T-cell (primary cell): ENCODE data around the gene BUD23. TPM values are rescaled to one million over a fixed set of nuclear protein-coding genes. Genes with fewer than 3 reads are reported as not detected.
A peak's percentile ranks its signal among the peaks of the same experiment; 100 is the strongest.

Experiments used
- ATAC-seq, 4 experiments: fragments of 200-7000 bp in 3 of 4; fragments of 150-1000 bp in 1 of 4; cut with Tn5 transposase; replicated peaks in 1 of 4; 1 replicate in 3 of 4; 2 replicates in 1 of 4; pipeline ENCODE4 v1.10.0; 2021; ENCODE audit warnings: moderate library complexity in 3 of 4, mild to moderate bottlenecking in 2 of 4, moderate number of reproducible peaks in 1 of 4
- CTCF ChIA-PET, 2 donors: fragments of 300-600 bp; sonication (Branson Sonifier 250); formaldehyde crosslinking; loops; one replicate each; lab custom pipeline; 2022; ENCODE audit warnings: antibody characterized with exemption in 2 of 2; lab: Charles Lee
- POLR2A ChIA-PET, 2 donors: fragments of 300-600 bp; sonication (Branson Sonifier 250); formaldehyde crosslinking; loops; one replicate each; lab custom pipeline; 2022; ENCODE audit warnings: antibody characterized with exemption in 2 of 2; lab: Charles Lee
- DNase-seq, 35 experiments: peaks; one replicate each; pipeline versions ENCODE4 v3.0.0 to v3.0.0-alpha.2; 2013 to 2023
- H3K27ac ChIP-seq: one replicate; pipeline ENCODE4 v1.5.1; 2013; ENCODE audit warnings: low read length
- H3K27me3 ChIP-seq, 2 experiments: replicated peaks in 1 of 2; 1 replicate in 1 of 2; 2 replicates in 1 of 2; pipeline versions ENCODE4 v1.6.1 to v1.7.0; 2013; ENCODE audit warnings: low read length in 1 of 2, mixed read lengths in 1 of 2; ENCODE audit not compliant: control insufficient read depth in 2 of 2, insufficient read depth in 2 of 2; ENCODE audit errors: extremely low read depth in 1 of 2
- H3K36me3 ChIP-seq, 2 donors: 1 replicate in 1 of 2; 2 replicates in 1 of 2; pipeline versions ENCODE4 v1.6.1 to v1.7.0; 2013; ENCODE audit warnings: low read length in 1 of 2; ENCODE audit not compliant: control insufficient read depth in 2 of 2, insufficient read depth in 1 of 2; ENCODE audit errors: extremely low read depth in 1 of 2
- H3K4me1 ChIP-seq, 2 experiments: 1 replicate in 1 of 2; 2 replicates in 1 of 2; pipeline versions ENCODE4 v1.6.1 to v1.7.0; 2013; ENCODE audit warnings: low read length in 2 of 2, mixed read lengths in 1 of 2; ENCODE audit not compliant: insufficient read depth in 2 of 2, control insufficient read depth in 1 of 2; ENCODE audit errors: extremely low read depth in 1 of 2
- H3K4me3 ChIP-seq, 2 donors: 1 replicate in 1 of 2; 2 replicates in 1 of 2; pipeline versions ENCODE4 v1.5.1 to v1.7.0; 2013; ENCODE audit warnings: mild to moderate bottlenecking in 2 of 2, low read length in 1 of 2, moderate library complexity in 1 of 2; ENCODE audit not compliant: control insufficient read depth in 1 of 2; ENCODE audit errors: extremely low read depth in 1 of 2
- H3K9me3 ChIP-seq: 2 replicates; pipeline ENCODE4 v1.7.0; 2013
- H3K27ac Mint-ChIP-seq, 2 donors: one replicate each; pipeline ENCODE4 v1.8.0; 2020 to 2021; ENCODE audit warnings: mild to moderate bottlenecking in 2 of 2, mixed read lengths in 2 of 2
- H3K27me3 Mint-ChIP-seq, 2 donors: one replicate each; pipeline ENCODE4 v1.8.0; 2021 to 2022; ENCODE audit warnings: mixed read lengths in 2 of 2
- H3K36me3 Mint-ChIP-seq: one replicate; pipeline ENCODE4 v1.8.0; 2021; ENCODE audit warnings: mixed read lengths
- H3K4me1 Mint-ChIP-seq, 3 donors: one replicate each; pipeline ENCODE4 v1.8.0; 2020 to 2022; ENCODE audit warnings: mixed read lengths in 3 of 3, mild to moderate bottlenecking in 1 of 3
- H3K4me3 Mint-ChIP-seq, 3 donors: one replicate each; pipeline ENCODE4 v1.8.0; 2020 to 2022; ENCODE audit warnings: mild to moderate bottlenecking in 3 of 3, mixed read lengths in 3 of 3, moderate library complexity in 3 of 3
- H3K9me3 Mint-ChIP-seq, 3 donors: one replicate each; pipeline ENCODE4 v1.8.0; 2020 to 2022; ENCODE audit warnings: mixed read lengths in 3 of 3
- WGBS: methylation state at CpG from one replicate; pipeline ENCODE4 v1.1.5; 2013; ENCODE audit warnings: missing lambda C conversion rate; ENCODE audit not compliant: insufficient coverage; 5-methylcytosine and 5-hydroxymethylcytosine counted together
- total RNA-seq, 35 experiments: library from RNA in 6 of 35; stranded (reverse) in 6 of 35; fragments of 120-200 nt in 1 of 35; gene quantifications; one replicate each; pipeline versions ENCODE4 v1.2.1 to v1.2.4 and lab custom pipeline; 2013 to 2026

BUD23 gene
- total RNA-seq (10 to 100 TPM; 66.9 to 90.0 (median 71.2) TPM), total RNA-seq (lab: John Stamatoyannopoulos, UW) (33.0 to 124 (median 51.3) reads per million in 29 experiments)
- 43.1 TPM for total RNA-seq (2013)

DNA sequence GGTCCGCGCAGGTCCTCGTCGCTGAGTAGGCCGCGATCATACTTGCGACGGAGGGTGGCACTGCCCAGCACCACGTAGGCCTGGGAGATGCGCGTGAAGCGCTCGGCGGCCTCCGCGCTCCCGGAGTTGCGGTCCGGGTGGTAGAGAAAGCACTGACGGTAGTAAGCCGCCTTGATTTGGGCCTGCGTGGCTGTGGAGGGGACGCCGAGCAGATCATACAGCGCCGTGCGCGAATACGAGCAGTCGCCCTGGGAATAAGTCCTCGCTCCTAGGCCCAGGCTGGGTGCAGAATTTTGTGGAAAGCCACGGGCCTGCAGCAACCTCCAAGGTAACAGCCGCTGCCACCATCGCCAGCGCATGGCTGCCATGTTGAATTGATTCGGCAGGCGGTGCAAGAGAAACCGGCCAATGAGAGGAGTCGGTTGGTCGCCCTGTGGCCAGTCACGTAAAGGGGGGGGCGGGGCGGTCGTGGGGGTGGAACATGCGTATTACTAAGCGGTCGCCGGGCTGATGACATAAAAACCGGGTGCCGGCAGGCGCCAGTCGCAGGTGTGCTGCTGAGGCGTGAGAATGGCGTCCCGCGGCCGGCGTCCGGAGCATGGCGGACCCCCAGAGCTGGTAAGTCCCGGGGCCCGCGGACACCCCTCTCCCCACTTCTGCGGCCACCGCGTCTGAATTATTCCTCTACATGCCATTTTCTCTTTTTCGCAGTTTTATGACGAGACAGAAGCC lies at the start of gene BUD23, which contains the start of gene DNAJC30:
Gene BUD23 (plus strand): TSS at position 542 of the 732 bp plus-strand sequence. CDS start 29 bp downstream, at position 571.
Gene DNAJC30 (minus strand): TSS at position 398 of the 732 bp plus-strand sequence. CDS start 30 bp downstream, at position 368.
- H3K27ac Mint-ChIP-seq = peak within 1 kb of the TSS; percentile 90 to 94
- no peaks in the 10 kb centered on the region for H3K9me3 Mint-ChIP-seq
- CTCF ChIA-PET = no interaction called here
- peaks cover 28 to 46% (median 44%) of the 10 kb centered on the region in 3 donors for H3K4me1 Mint-ChIP-seq
- Histone ChIP-seq H3K9me3 (no peaks in the 10 kb centered on the region), H3K4me1 (peaks cover 13 to 45% of the 10 kb centered on the region in 2 experiments), H3K36me3 (peaks cover 8 to 43% of the 10 kb centered on the region in 2 donors), H3K27ac (peak within 1 kb of the TSS; percentile 87), H3K4me3 (peak within 1 kb of the TSS; percentile 68 to 98), H3K27me3 (no peaks in the 10 kb centered on the region)
- H3K4me3 Mint-ChIP-seq = peak within 1 kb of the TSS; percentile 94 to 99 (median 96)
- no peaks in the 10 kb centered on the region for H3K27me3 Mint-ChIP-seq
- WGBS = under 1% methylated on average over 61 of the region's 68 CpGs
- ATAC-seq (peak; percentile 97 to 98 (median 98)), DNase-seq (peak; percentile 85 to 99 (median 96))
- POLR2A ChIA-PET = no interaction called here
- H3K36me3 Mint-ChIP-seq = peaks cover 22% of the 10 kb centered on the region

DNA sequence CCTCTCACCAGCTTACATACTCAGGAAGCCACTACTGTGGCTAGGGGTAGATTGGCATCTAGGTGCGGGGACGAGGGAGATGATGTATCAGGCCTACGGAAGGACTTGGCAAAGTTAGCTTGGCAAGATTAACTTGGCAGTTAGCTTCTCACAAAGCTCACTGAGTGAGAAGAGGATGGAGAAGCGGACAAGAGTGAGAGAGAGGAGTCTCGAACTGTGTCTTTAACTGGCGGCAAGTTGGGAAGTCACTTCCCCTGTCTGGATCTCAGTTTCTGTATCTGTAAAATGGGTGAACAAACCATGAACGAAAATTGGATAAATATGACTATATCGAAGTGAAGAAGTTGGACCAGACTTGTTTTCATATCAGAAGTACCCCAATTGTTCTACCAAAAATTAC lies 49.6 kb upstream of the BUD23 start:
- Histone ChIP-seq H3K27ac (no peak overlapping the region), H3K36me3 (no peaks in the 10 kb centered on the region), H3K4me1 (no peaks in the 10 kb centered on the region), H3K4me3 (no peak overlapping the region), H3K9me3 (no peaks in the 10 kb centered on the region), H3K27me3 (peaks cover 3 to 47% of the 10 kb centered on the region in 2 experiments)
- H3K4me3 Mint-ChIP-seq = no peak overlapping the region
- no peak overlapping the region for H3K27ac Mint-ChIP-seq
- ATAC-seq (no peak), DNase-seq (no peak)
- ChIA-PET POLR2A (no interaction called here), CTCF (no interaction called here)
- no peaks in the 10 kb centered on the region for H3K36me3 Mint-ChIP-seq
- peaks cover 27 to 43% of the 10 kb centered on the region in 2 donors for H3K27me3 Mint-ChIP-seq
- H3K4me1 Mint-ChIP-seq = no peaks in the 10 kb centered on the region
- WGBS = 85% methylated on average over 5 of the region's 8 CpGs
- no peaks in the 10 kb centered on the region for H3K9me3 Mint-ChIP-seq

DNA sequence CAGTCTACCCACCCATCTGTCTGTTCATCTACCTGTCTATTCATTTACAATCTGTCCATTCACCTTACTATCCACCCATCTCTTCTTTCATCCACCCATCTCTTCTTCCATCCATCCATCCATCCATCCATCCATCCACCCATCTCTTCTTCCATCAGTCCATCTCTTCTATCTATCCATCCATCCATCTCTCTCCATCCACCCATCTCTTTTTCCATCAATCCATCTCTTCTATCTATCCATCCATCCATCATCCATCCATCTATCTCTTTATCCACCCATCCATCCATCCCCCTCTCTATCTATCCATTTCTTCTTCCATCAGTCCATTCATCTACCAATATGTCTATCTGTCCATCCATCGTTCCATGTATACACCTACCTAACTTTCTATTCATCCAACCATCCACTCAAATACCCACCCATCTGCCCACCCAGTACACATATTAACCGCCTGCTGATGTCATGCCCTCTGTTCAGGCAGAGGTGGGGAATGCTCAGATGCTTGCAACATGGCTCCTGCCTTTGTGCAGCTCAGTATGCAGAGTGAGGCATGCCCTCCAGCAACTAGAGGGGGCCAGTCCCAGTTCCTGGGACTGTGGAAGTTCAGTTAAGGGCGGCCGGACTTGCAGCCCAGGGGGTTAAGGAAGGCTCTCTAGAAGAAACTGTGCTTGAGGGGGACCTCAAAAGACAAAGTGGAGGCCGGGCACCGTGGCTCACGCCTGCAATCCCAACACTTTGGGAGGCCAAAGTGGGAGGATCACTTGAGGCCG lies 47.8 kb upstream of the BUD23 start:
- Mint-ChIP-seq H3K27ac (no peak overlapping the region), H3K27me3 (peaks cover 21 to 38% of the 10 kb centered on the region in 2 donors), H3K9me3 (no peaks in the 10 kb centered on the region), H3K4me3 (no peak overlapping the region), H3K4me1 (no peaks in the 10 kb centered on the region), H3K36me3 (no peaks in the 10 kb centered on the region)
- ChIA-PET POLR2A (interaction anchor here in 1 of 2 donors (0.6 kb wide), 1 partner anchor 70 kb away, joined by 8 read pairs; no protein-coding TSS in a partner anchor), CTCF (no interaction called here)
- H3K9me3 ChIP-seq = no peaks in the 10 kb centered on the region
- no peak for ATAC-seq
- 82% methylated on average over 4 of the region's 8 CpGs for WGBS
- no peaks in the 10 kb centered on the region for H3K36me3 ChIP-seq
- H3K27me3 ChIP-seq = peaks cover 0 to 44% of the 10 kb centered on the region in 2 experiments
- no peak overlapping the region for H3K4me3 ChIP-seq
- H3K27ac ChIP-seq = no peak overlapping the region
- no peak for DNase-seq
- no peaks in the 10 kb centered on the region for H3K4me1 ChIP-seq

- Histone ChIP-seq H3K27ac (no peak overlapping the region), H3K36me3 (no peaks in the 10 kb centered on the region), H3K27me3 (peaks cover 0 to 44% of the 10 kb centered on the region in 2 experiments), H3K4me1 (no peaks in the 10 kb centered on the region), H3K4me3 (no peak overlapping the region), H3K9me3 (no peaks in the 10 kb centered on the region)
- Mint-ChIP-seq H3K9me3 (peaks cover 0 to 5% (median 0%) of the 10 kb centered on the region in 3 donors), H3K4me3 (no peak overlapping the region), H3K27me3 (peaks cover 12 to 30% of the 10 kb centered on the region in 2 donors), H3K4me1 (no peaks in the 10 kb centered on the region), H3K36me3 (no peaks in the 10 kb centered on the region), H3K27ac (no peak overlapping the region)
- CTCF ChIA-PET = no interaction called here
- no peak for DNase-seq
- POLR2A ChIA-PET = interaction anchor here in 1 of 2 donors (0.5 kb wide), 1 partner anchor 157 kb away, joined by 5 read pairs; no protein-coding TSS in a partner anchor
- no CpG with 5 or more reads among the region's 3 CpGs for WGBS
- ATAC-seq = no peak
Measured at GRCh38 chr7:73638911-73639310, 44.5 kb upstream of the BUD23 start.

DNA sequence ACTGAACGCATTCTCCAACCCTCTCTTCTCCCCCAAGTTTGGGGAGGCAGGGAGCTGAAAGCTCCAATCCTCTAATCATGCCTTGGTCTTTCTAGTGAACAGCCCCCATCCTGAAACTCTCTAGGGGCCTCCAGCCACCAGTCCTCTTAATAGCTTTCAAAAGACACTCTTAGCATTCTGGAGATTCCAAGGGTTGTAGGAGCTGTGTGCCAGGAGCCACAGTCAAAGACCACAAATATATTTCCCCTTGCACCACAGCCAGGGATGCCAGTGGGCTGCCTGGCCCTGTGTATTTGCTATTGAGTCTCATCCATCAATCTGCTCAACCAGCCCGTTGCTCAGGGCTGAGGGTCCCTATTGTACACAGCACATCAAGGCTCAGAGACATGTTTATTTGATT lies 40.6 kb upstream of the BUD23 start:
- Histone ChIP-seq H3K4me1 (peaks cover 0 to 1% of the 10 kb centered on the region in 2 experiments), H3K4me3 (no peak overlapping the region), H3K36me3 (no peaks in the 10 kb centered on the region), H3K9me3 (no peaks in the 10 kb centered on the region), H3K27ac (no peak overlapping the region), H3K27me3 (peaks cover 4 to 58% of the 10 kb centered on the region in 2 experiments)
- WGBS = no CpG with 5 or more reads among the region's 2 CpGs
- ATAC-seq (no peak), DNase-seq (no peak)
- peaks cover 0 to 5% (median 0%) of the 10 kb centered on the region in 3 donors for H3K9me3 Mint-ChIP-seq
- ChIA-PET POLR2A (interaction anchor here in 1 of 2 donors (0.6 kb wide), 1 partner anchor 13 kb away, joined by 5 read pairs; no protein-coding TSS in a partner anchor), CTCF (interaction anchor here in 1 of 2 donors (0.6 kb wide), 1 partner anchor 9 kb away, joined by 4 read pairs; no protein-coding TSS in a partner anchor)
- H3K4me3 Mint-ChIP-seq = no peak overlapping the region
- peaks cover 16 to 32% of the 10 kb centered on the region in 2 donors for H3K27me3 Mint-ChIP-seq
- no peak overlapping the region for H3K27ac Mint-ChIP-seq
- no peaks in the 10 kb centered on the region for H3K36me3 Mint-ChIP-seq
- H3K4me1 Mint-ChIP-seq = peaks cover 0 to 2% (median 0%) of the 10 kb centered on the region in 3 donors

GRCh38 chr7:73644688-73645286 lies 38.6 kb upstream of the BUD23 start:
- H3K36me3 Mint-ChIP-seq = no peaks in the 10 kb centered on the region
- WGBS = 54% methylated on average over 2 of the region's 5 CpGs
- H3K27me3 ChIP-seq = peaks cover 10 to 76% of the 10 kb centered on the region in 2 experiments

More at GRCh38 chr7:73644688-73645286, 38.6 kb upstream of the BUD23 start:
- Mint-ChIP-seq H3K4me3 (no peak overlapping the region), H3K27me3 (peaks cover 34 to 46% of the 10 kb centered on the region in 2 donors), H3K4me1 (peaks cover 0 to 20% (median 11%) of the 10 kb centered on the region in 3 donors), H3K9me3 (peaks cover 0 to 5% (median 0%) of the 10 kb centered on the region in 3 donors), H3K27ac (no peak overlapping the region)
- ChIA-PET POLR2A (no interaction called here), CTCF (no interaction called here)
- ATAC-seq = no peak
- no peak overlapping the region for H3K4me3 ChIP-seq
- DNase-seq = no peak
- no peak overlapping the region for H3K27ac ChIP-seq
- no peaks in the 10 kb centered on the region for H3K9me3 ChIP-seq
- H3K4me1 ChIP-seq = peaks cover 0 to 6% of the 10 kb centered on the region in 2 experiments
- H3K36me3 ChIP-seq = no peaks in the 10 kb centered on the region
